GM18508 (cell line): ENCODE results near the gene C5orf52.
"Not testable (repeated sequence)": the region's sequence is repeated elsewhere in the genome, so short reads cannot be mapped to it uniquely, and the experiment has no call there.

Source experiments
- ATAC-seq: cut with Tn5 transposase; IDR thresholded peaks from one replicate; pipeline ENCODE4 v1.9.1; 2021; ENCODE audit warnings: moderate number of reproducible peaks; ENCODE audit not compliant: insufficient read depth, unreplicated experiment

C5orf52 gene

DNA sequence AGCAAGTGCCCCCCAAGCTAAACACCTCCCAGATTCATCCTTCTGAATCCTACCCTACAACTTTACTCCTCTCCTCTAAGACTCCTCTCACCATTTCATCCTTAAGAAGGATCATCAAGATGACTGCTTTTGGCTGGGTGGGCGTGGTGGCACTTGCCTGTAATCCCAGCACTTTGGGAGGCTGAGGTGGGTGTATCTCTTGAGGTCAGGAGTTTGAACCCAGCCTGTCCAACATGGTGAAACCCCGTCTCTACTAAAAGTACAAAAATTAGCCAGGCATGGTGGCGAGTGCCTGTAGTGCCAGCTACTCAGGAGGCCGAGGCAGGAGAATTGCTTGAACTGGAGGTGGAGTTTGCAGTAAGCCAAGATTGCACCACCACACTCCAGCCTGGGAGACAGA is 3.0 kb downstream of the C5orf52 start:
- ATAC-seq, result not testable (repeated sequence)

DNA sequence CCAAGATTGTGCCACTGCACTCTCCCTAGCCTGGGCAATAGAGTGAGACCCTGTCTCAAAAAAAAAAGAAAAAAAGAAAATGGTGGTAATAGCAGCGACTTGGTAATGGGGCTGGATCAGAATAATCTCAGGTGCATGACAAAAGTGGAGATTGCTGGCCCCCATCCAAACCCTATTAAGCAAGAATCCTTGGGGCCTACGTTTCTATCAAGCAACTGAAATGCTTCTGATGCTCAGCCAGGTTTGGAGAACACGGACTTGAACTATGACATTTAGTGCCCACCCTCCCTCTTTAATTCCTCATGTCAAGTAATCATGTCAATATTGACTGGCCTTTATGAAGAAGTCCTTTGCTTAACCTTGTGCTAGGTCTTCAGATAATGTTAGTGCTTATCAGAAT is 6.6 kb downstream of the C5orf52 start:
- ATAC-seq, result no peak

DNA sequence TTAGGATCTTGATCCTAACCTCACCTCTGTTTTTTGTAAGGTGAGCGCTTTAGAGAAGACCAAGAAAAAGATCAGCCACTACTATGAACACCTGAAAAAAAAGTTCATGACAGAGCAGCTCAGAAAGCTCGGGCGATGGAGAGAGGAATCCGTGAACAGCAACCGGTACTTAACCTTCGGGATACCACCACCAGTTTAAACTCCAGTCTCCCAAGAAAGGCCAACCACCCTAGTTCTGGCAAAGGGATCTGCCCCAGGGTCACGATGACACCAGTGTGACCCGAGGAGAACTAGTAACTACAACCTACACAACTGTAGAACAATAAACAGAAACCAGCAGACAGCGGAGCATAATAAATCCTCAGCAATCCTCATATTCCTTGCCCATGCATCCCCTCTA is 8.5 kb downstream of the C5orf52 start:
- ATAC-seq, result no peak

DNA sequence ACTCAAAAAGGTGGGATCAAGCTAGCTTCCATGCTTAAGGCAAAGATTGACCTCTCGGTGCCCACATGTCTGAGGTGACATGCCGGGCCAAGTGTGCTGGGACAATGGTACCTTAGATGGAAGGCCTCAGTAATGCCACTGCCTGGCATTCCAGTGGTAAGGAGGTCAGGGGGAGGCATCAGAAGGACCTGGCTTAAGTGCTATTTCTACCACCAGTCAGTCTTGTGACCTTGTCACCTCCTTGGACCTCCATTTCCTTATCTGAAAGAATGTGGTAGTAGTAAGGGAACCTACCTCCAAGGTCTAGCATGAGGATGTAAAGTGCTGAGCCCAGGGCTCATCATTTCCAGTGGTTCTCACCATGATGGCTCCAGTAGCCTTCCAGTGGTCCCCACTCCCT is 8.9 kb downstream of the C5orf52 start:
- no peak for ATAC-seq

DNA sequence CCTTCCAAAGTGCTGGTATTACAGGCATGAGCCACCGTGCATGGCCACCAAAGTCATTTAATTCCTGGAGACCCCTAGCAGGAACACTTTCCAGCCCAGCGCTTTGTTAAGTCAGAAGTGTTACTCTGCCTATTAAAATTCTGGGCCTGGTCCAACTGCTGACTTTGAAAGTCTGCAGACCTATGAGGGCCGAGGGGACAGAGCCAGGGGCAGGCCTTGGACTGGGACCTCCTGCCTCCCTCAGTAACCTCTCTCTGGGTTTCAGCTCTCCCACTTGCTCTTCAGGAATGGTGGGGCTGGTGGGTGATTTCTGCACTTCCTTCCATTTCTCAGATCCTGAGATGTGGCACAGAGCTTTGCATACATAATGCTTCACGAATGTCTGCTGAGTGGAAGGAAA is 9.7 kb downstream of the C5orf52 start:
- ATAC-seq, result no peak

DNA sequence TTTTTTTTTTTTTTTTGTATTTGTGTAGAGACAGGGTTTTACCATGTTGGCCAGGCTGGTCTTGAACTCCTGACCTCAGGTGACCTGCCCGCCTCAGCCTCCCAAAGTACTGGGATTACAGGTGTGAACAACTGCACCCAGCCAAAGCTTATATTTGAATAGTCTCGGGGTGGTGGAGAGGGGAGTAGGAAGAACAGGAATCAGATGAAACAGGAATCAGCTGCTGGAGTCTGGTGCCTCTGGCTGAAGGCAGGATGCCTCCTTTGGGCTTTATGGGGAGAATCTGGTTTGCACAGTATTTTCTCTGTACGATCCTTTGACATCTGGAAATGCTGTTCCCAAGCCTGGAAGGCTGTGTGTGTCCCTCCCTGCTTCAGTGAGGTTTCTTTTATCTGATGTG is 10.9 kb downstream of the C5orf52 start:
- ATAC-seq, result no peak

DNA sequence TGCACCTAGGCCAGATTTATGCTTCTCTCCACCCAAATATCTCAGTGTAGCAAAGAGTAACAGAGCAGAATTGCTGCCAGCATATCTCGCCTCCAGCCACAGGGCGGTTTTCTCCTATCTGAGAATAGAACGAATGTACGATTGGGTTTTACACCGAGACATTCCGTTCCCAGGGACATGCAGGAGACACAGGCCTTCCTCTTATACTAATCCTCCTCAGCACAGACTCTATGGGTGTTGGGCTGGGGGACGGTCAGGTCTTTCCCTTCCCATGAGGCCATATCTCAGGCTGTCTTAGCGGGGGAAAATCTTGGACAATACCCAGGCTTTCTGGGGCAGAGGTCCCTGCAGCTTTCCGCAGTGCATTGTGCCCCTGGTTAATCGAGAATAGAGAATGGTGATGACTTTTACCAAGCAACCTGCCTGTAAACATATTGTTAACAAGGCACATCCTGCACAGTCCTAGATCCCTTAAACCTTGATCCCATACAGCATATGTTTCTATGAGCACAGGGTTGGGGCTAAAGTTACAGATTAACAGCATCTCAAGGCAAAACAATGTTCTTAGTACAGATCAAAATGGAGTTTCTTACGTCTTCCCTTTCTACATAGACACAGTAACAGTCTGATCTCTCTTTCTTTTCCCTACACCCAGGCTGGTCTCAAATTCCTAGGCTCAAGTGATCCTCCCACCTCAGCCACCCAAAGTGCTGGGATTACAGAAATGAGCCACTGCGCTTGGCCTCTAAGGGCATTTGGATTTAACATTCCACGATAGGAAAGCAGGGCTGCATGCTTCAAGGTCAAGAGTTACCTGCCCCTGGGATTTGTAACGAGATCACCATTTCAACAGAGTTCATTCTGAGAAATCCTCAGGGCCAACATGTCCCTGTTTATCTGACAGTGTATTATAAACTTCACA is 15.2 kb downstream of the C5orf52 start:
- ATAC-seq, result not testable (repeated sequence)

DNA sequence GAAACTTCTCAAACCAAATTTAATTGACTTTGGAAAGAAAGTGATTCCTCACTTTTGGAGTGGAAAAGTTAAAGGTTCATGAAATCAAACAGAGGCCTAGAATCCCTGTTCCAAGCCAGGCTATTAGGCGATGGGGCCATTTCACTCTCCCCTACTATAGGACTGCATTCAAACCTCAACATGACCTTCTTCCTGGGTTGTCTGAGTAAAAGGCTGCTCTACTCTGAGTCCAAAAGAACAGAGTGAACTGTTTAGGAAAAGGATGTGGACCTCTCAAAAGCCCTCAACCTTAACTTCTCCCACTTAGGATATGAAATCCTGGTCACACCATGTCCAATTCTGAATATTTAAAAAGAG is 15.8 kb downstream of the C5orf52 start:
- no peak for ATAC-seq

DNA sequence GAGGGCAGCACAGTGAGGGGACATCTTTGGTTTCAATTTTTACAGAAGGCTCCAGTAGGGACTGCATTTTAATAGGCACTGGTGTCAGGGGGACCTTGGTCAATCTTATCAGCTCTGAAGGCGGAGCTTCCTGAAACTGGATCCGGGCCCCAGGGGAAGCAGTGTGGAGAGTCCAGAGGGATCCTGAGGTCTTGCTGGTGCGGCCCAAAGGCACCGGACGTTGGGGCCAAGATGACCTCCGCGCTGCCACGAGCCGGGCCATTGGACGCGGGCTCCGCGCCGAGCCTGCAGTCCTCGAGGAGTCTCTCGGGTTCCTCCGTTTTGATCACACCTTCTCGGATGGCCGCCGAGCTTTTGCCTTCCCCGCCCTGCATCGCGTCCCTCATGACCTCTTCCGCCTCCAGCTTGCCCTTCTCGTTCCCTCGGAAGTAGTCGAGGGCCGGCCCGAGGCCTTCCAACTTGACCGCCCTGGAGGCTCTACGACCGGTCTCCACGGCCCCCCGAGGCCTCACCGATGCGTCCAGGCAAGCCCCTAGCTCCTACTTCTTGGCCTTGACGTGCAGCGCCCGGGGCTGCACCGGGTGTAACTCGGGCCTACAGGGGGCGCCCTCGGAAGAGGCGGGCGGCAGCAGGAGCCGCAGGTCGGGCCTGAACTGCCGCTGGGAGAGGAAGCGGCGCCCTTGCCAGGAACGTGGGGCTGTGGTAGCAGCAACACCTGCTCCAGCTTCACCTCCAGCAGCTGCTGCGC is 18.8 kb downstream of the C5orf52 start:
- no peak for ATAC-seq

DNA sequence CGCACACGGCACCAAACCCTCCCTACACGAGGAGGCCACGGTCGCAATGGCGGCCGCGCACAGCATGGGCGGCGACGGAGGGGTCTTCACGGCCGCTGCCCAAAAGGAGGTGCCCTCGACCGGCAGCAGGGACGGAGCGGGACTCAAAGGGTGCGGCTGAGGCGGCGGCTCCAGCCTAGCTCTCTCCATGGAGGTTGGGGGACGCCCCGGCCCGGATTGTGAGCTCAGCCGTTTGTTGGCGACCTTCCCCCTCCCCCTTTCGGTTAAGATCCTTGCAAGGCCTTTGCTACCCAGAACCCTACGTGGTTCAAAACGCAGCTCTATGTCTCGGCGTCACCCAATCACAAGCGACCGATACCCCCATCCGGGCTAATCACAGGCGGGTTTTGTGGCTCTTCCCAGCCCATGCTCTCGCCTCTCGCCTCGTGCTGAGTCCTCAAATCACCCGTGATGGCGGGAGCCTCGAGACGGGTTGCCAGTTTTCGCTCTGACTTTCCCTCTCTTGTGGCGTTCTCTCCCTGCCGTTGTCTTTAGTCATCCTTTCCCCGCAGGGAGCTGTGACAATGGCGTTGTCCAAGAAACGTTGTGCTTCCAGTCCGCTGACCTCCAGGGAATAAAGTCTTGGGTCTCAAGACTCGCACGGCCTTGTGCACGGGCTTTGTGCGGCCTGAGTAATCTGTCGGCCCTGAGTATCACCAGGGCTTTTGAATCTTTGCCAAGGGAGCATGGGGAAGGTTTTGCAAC is 19.5 kb downstream of the C5orf52 start:
- no peak for ATAC-seq

DNA sequence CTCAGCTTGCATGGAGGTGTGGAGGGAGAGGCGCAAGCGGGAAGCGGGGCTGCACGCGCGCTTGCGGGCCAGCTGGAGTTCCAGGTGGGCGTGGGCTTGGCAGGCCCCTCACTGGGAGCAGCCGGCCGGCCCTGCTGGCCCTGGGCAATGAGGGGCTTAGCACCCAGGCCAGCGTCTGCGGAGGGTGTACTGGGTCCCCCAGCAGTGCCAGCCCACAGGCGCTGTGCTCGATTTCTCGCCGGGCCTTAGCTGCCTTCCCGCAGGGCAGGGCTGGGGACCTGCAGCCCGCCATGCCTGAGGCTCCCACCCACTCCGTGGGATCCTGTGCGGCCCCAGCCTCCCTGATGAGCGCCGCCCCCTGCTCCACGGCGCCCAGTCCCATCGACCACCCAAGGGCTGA is 22.5 kb downstream of the C5orf52 start:
- ATAC-seq, result not testable (repeated sequence)

DNA sequence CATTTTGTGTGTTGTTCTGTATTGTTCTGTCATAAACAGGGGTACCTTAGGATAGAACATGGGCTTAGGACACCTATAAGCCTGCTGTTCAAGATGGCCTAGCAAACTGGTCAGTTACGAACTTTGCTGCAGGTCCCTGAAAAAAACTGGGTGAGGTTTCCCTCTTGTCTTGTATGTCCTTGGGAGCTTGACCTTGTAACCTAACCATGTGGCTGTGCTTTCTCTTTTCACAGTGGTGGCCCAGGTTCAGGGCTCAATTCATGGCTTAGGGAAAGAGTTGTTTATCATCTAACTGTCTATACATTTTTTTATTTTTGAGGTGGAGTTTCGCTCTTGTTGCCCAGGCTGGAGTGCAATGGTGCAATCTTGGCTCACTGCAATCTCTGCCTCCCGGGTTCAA is 24.8 kb downstream of the C5orf52 start:
- ATAC-seq, result not testable (repeated sequence)

DNA sequence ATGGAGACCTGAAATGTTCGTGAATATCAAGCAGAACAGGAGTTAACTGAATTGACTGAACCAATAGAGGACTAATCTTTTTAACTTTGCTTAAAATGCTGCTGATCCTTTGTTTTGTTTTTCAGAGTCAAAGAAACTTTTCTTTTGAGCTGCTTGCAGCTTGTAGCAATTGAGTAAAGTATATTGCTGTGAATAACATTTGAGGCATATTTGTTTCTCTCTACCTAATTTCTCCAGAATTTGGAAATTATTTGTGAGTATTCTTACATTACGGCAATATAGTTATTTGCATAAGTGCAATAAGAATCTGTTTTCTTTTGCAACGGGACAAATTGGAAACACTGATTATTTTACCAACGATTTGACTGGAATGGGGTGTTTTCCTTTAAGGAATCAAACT is 27.3 kb downstream of the C5orf52 start:
- not testable (repeated sequence) for ATAC-seq

DNA sequence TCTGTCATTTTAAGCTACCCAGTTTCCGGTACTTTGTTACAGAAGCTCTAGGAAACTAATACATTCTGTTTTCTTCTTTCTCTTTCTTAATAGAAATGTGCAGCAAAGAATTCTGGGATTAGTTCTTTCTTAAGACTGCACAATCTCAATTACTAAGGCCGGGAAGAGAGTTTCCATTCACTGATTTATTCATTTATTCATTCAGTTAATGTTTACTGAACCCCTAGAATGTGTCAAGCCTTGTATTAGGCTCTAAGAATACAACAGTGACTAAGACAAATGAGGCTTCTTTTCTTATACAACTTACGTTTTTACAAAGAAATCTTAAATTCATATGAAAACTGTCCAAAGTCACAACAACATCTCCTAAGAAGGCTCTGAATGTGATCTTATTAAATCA is 32.4 kb downstream of the C5orf52 start:
- no peak for ATAC-seq

DNA sequence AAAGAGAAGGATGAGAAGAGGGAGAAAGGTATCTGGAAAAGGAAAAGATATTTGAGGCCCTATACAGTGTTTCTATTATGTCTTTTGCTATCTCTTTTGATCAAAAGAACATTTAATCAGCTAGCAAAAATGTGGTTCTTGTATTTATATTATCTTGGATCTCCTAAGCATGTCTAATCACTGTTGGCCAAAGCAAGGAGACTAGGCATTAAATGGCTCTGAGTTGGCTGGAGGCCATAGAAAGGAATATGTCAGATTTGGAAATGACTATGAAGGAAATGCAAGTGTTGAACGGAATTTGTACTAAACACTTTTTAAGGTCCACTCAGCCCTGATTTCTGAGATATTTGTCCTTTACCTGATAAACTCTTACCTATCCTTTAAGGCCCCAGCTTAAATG is 37.5 kb downstream of the C5orf52 start:
- no peak for ATAC-seq

DNA sequence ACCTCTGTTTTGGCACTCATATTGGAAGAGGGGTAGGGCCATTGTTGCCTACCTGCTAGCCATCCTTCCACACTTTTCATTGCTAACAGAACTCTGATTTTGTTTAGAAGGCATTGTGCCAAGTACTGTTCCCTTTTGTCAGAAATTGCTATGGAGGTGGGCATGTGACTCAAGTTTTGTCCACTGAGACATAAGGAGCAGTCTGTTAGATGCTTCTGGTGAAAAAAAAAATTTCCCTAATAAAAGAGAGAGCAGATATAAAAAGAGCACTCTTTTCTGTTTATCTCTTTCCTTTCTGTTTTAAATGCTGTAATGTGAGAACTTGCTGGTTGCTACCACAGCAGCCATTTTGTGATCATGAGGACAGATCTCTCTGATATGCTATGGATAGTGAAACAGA is 38.0 kb downstream of the C5orf52 start:
- ATAC-seq, result no peak

DNA sequence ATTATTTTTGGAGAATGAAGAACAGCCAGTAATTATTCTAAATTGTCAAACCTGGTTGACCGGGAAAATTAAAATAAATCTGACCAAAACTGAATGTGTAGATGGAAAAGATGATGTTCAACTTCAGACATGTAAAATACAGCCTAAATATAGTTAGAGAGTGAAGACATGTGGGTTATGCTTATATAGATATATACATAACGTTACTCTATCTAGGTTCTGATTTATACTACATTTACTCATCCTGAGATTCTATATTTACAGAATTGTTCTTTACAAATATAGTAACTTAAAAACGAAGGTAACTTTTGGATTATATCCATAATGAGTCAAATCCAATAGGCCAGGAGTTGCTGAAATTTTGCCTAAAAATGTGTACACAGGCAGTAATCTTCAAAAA is 39.1 kb downstream of the C5orf52 start:
- no peak for ATAC-seq

DNA sequence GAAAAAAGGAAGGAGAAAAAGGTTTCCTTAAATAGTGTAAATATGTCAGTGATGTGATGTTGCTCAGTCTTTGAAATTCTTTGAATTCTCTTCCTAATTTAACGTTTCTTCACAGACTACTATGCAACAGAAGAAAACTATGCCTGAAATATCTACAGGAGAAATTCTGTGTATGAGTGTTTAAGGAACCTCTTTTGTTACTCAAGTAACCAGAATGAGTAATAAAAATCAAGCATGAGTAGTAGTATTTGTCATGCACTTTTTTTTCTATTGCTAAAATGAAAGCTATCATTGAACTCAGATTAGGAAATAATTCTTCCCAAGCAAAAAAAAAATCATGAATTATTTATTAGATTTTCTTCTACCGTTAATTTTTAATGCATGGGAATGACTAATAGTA is 39.5 kb downstream of the C5orf52 start:
- ATAC-seq, result no peak

DNA sequence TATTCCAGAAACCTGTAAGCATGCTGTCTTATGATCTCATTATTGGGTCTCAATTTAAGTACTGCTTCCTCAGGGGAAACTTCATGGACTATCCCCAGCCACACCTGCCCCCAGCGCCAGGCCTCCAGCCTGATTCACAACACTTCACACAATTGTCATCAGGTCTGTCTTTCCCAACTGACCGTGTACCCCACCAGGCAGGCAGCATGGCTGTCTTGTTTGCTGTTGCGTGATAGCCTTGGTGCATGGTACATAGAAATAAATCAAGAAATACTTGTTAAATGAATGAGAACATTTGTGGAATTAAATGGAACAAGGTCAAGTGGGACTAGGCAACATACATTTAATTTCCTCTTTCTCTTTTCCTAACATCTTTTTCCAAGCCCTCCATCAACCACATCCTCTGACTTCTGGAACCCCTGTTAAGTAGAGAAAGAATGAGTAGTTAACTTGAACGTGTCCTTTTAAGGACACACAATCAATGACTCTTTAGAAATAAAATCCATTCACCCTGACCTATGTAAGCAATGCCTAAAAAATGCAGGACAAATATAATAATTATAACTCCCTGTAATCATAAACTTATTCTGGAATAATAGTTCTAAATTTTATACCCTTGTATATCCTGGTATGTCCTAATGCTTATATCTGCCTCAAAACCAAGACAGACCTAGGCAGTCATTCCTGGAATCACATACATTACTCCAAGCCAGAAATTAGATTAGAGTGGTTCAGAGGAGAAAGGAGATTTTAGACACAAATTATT is 42.7 kb downstream of the C5orf52 start:
- ATAC-seq, result no peak

DNA sequence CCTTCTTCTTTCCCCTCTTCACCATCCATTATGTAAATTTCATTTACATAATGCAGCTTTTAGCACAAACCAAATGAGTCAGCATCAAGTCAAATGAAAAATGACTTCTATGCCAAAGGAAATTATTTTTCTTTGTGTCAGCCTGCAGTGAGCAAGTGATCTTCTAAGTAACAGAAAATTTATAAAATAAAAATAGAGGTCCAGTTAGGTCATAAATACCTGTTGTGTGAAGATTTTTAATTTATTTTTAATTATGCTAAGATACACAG is 43.2 kb downstream of the C5orf52 start:
- no peak for ATAC-seq

DNA sequence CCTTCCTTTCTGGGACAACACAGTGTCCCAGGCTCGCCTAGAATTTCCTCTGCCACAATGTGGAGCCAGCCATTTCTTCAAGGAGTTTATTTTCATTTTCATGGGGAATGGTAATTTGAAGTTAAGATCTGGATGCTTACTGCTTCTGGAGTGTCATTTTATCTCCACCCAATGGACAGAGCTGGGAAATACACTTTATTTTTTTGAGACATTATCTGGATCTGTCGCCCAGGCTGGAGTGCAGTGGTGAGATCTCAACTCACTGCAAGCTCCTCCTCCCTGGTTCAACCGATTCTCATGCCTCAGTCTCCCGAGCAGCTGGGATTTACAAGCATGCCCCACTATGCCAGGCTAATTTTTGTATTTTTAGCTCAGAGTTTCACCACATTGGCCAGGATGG is 47.2 kb downstream of the C5orf52 start:
- no peak for ATAC-seq
